Aorta (tissue), 5 donors: ENCODE data around the gene METTL2A. TPM values are rescaled to one million over a fixed set of nuclear protein-coding genes. Genes with fewer than 3 reads are reported as not detected.
"Not testable (repeated sequence)": the region's sequence is repeated elsewhere in the genome, so short reads cannot be mapped to it uniquely, and the experiment has no call there.

Source experiments
- ATAC-seq: fragments of 200-7000 bp; cut with Tn5 transposase; one replicate; pipeline ENCODE4 v1.9.1; 2022; ENCODE audit warnings: moderate library complexity; ENCODE audit not compliant: low FRiP score
- DNase-seq, 2 donors: peaks; one replicate each; pipeline ENCODE4 v3.0.0-alpha.2; 2020
- H3K27ac ChIP-seq, 2 donors: one replicate each; pipeline ENCODE4 v1.5.1; 2013; ENCODE audit warnings: low read length in 2 of 2, mild to moderate bottlenecking in 2 of 2, moderate library complexity in 2 of 2, control low read depth in 1 of 2, inconsistent platforms in 1 of 2, low read depth in 1 of 2
- H3K27me3 ChIP-seq, 2 donors: one replicate each; pipeline ENCODE4 v1.6.1; 2013; ENCODE audit warnings: control low read depth in 1 of 2, low read length in 1 of 2, mild to moderate bottlenecking in 1 of 2, moderate library complexity in 1 of 2; ENCODE audit not compliant: insufficient read depth in 2 of 2, control insufficient read depth in 1 of 2
- H3K36me3 ChIP-seq, 2 donors: one replicate each; pipeline ENCODE4 v1.6.1; 2013; ENCODE audit warnings: control low read depth in 1 of 2, low read length in 1 of 2, mild to moderate bottlenecking in 1 of 2; ENCODE audit not compliant: insufficient read depth in 2 of 2, control insufficient read depth in 1 of 2
- H3K4me1 ChIP-seq, 2 donors: one replicate each; pipeline ENCODE4 v1.6.1; 2013; ENCODE audit warnings: low read length in 2 of 2, control low read depth in 1 of 2, mild to moderate bottlenecking in 1 of 2, moderate library complexity in 1 of 2; ENCODE audit not compliant: insufficient read depth in 2 of 2, control insufficient read depth in 1 of 2
- H3K4me3 ChIP-seq, 2 donors: one replicate each; pipeline ENCODE4 v1.5.1; 2013; ENCODE audit warnings: low read length in 2 of 2, control low read depth in 1 of 2, mild to moderate bottlenecking in 1 of 2
- H3K9me3 ChIP-seq: one replicate; pipeline ENCODE4 v1.6.1; 2013; ENCODE audit warnings: mild to moderate bottlenecking, low read length; ENCODE audit not compliant: control insufficient read depth
- WGBS, 2 donors: extraction: QIAGEN DNeasy Blood & Tissue Kit; methylation state at CpG; one replicate each; pipeline ENCODE4 v1.1.7; 2013; 5-methylcytosine and 5-hydroxymethylcytosine counted together
- intact Hi-C, 2 donors: fragments of 100-400 bp; cut with DNase I; formaldehyde crosslinking; loops; one replicate each; pipeline versions ENCODE4 v1.14.2 to v1.15.0; 2022
- polyA plus RNA-seq, 2 donors: library from polyadenylated mRNA; stranded (reverse); fragments of 200-250 nt; gene quantifications; one replicate each; pipeline ENCODE4 v1.2.3, GENCODE V29; 2013
- total RNA-seq, 2 donors: library from RNA; stranded (reverse); fragmentation: NEBNext Ultra II Directional; extraction: Animal tissue kit (Norgen Biotek cat#: 25700); gene quantifications; one replicate each; pipeline ENCODE4 v1.2.1, GENCODE V29; 2021
- donor health status: healthy with polysubstance abuse.
- donor health status: Bipolar disorder and iron deficiency.
- donor health status: DM: no; HTN: no; CAD: no.
- donor health status: DM: no; HTN: no; CAD: no.
- donor health status: DM: yes; HTN: yes; CAD: no.

The METTL2A gene
- total and polyA plus RNA-seq, 4 donors = 6.8 to 16.1 (median 9.4) TPM

DNA sequence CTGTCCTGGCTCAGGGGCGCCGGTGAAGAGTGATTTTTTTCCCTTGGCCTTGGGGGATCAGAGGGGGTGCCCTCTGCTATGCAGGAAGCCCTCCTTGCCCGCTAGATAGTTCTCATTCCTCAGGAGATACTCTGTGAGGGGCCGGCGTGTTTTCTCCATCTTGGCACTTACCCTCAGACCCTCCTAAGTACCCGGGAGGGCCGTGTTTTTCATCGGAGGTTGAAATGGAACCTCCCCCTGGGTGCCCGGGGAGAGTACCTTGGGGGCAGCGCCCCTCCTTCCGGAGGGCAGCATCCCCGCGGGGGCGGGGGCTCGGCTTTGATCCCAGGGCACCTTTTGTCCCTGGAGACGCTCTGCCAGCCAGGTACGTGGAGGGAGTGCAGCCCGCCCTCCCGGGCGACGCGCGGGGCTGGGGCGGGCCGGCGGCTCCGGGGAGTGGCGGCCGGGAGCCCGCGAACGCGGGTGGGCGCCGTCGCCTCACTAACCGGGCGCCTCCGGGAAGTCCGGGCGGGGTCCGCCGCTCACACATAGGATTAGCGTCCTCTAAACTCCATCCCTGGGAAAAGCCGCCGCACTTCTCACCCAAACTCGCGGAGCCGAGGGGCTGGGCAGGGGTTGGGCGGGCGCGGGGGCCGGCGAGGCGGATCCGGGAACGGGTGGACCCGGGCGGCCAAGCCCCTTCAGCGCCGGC is 54.2 kb downstream of the METTL2A start:
- not testable (repeated sequence) for H3K36me3 ChIP-seq, H3K9me3 ChIP-seq, H3K27me3 ChIP-seq, H3K4me1 ChIP-seq
- peak; percentile 65 to 85 for DNase-seq
- Histone ChIP-seq H3K4me3 (peak overlapping the region; percentile 72 to 74), H3K27ac (peak overlapping the region; percentile 49 to 58)
- WGBS, 2 donors = 1 to 2% methylated on average over 49 to 61 of the region's 61 CpGs
- ATAC-seq = peak; percentile 50
- intact Hi-C loops = loop anchor here in 1 of 2 donors (10.0 kb wide), 1 partner anchor 53 kb away; the partner anchor contains the start of gene METTL2A

- intact Hi-C loops = loop anchor here in 1 of 2 donors (10.0 kb wide), 1 partner anchor 54 kb away; the partner anchor contains the start of gene METTL2A
- ATAC-seq = peak; percentile 90
- DNase-seq = peak; percentile 84 to 91
- 1 to 11% methylated on average over 11 to 59 of the region's 59 CpGs for WGBS, 2 donors
- peak within 1 kb of the TSS; percentile 74 to 94 for H3K4me3 ChIP-seq
- no peaks in the 10 kb centered on the region for H3K9me3 ChIP-seq
- no peaks in the 10 kb centered on the region for H3K27me3 ChIP-seq
- H3K27ac ChIP-seq = peak within 1 kb of the TSS; percentile 86 to 96
- H3K36me3 ChIP-seq = no peaks in the 10 kb centered on the region
- no peaks in the 10 kb centered on the region for H3K4me1 ChIP-seq
These were observed 54.8 kb downstream of the METTL2A start, which contains the start of gene TLK2 for GRCh38 chr17:62478424-62478879. Gene TLK2 (plus strand): TSS chr17:62478825. CDS start chr17:62481126, 2,301 bp downstream.

DNA sequence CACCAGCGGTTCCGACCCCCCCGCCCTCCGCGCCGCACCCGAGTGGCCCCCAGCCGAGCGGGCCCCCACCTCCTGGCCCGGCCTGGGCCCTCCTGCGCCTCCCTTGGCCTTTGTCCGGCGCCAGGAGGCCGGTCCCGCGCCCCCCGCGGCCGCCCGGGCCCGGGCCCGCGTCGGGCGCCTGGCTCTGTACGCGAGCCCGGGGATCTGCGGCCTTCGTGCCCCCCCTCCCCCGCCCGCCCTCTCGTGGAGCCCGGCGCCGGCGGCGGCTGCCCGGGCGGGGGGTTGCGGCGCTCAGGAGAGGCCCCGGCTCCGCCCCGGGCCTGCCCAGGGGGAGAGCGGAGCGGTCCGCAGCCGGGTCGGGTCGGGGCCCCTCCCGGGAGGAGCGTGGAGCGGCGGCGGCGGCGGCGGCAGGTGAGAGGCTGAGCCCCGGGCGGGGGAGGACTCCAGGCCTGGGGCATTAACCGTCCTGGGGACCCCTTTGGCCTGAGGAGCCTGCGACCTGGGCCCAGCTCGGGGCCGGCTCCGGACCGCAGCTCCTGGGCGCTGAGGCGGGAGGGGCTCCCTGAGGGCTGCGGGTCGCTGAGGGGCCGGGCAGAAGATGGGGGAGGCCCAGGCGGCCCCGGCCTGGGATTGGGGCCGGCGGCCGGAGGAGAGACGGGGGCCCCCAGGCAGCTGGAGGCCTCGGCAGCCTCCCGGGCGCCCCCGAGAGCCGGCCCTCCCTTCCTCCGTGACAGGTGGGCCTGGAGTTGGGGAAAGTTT is 55.4 kb downstream of the METTL2A start:
- 3 to 4% methylated on average over 51 to 84 of the region's 84 CpGs for WGBS, 2 donors
- H3K9me3 ChIP-seq, H3K4me1 ChIP-seq, H3K27me3 ChIP-seq, H3K36me3 ChIP-seq: not testable (repeated sequence)
- intact Hi-C loops = loop anchor here in 1 of 2 donors (10.0 kb wide), 1 partner anchor 54 kb away; the partner anchor contains the start of gene METTL2A
- peak overlapping the region; percentile 86 to 96 for H3K27ac ChIP-seq
- peak; percentile 54 to 82 for DNase-seq
- H3K4me3 ChIP-seq = peak overlapping the region; percentile 74 to 94
- peak; percentile 71 for ATAC-seq

- DNase-seq = peak; percentile 60 to 78
- 0% methylated on average over 21 to 22 of the region's 22 CpGs for WGBS, 2 donors
- H3K4me1 ChIP-seq, H3K36me3 ChIP-seq, H3K27me3 ChIP-seq, H3K9me3 ChIP-seq: not testable (repeated sequence)
- ATAC-seq = peak; percentile 3
- intact Hi-C loops = loop anchor here in 1 of 2 donors (10.0 kb wide), 1 partner anchor 55 kb away; the partner anchor contains the start of gene METTL2A
- peak overlapping the region in 1 of 2 donors; percentile 86 for H3K27ac ChIP-seq
- peak overlapping the region; percentile 74 to 94 for H3K4me3 ChIP-seq
These were observed 56.1 kb downstream of the METTL2A start for GRCh38 chr17:62479639-62480258.

GRCh38 chr17:62482553-62482952 is 58.9 kb downstream of the METTL2A start:
- DNase-seq, H3K4me1 ChIP-seq, H3K36me3 ChIP-seq, H3K27me3 ChIP-seq, ATAC-seq, H3K9me3 ChIP-seq, intact Hi-C loops, H3K27ac ChIP-seq, H3K4me3 ChIP-seq: not testable (repeated sequence)
- WGBS, 2 donors = 80 to 81% methylated on average over 3 of the region's 3 CpGs

DNA sequence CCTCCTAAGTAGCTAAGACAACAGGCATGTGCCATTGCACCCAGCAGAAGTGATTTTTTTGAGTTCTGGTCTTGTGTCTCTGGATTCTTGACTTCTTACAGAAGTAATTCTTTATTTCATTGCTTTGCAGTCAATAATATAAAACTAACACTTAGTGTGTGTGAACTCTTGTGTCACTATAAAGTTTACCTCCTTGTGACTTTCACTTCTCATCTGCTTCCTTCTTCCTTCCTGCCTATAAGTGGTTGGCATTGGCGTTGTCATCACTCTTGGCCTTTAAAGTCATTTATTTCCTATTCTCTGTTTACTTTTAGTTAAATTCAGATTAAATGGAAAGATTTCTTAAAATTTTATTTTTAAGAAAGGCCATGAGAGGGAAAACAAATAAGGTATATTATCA is 67.3 kb downstream of the METTL2A start:
- H3K27ac ChIP-seq, ATAC-seq, intact Hi-C loops, H3K36me3 ChIP-seq, H3K27me3 ChIP-seq, DNase-seq, H3K4me1 ChIP-seq, H3K4me3 ChIP-seq, H3K9me3 ChIP-seq: not testable (repeated sequence)
- 91 to 97% methylated on average over 1 of the region's 1 CpG for WGBS, 2 donors

DNA sequence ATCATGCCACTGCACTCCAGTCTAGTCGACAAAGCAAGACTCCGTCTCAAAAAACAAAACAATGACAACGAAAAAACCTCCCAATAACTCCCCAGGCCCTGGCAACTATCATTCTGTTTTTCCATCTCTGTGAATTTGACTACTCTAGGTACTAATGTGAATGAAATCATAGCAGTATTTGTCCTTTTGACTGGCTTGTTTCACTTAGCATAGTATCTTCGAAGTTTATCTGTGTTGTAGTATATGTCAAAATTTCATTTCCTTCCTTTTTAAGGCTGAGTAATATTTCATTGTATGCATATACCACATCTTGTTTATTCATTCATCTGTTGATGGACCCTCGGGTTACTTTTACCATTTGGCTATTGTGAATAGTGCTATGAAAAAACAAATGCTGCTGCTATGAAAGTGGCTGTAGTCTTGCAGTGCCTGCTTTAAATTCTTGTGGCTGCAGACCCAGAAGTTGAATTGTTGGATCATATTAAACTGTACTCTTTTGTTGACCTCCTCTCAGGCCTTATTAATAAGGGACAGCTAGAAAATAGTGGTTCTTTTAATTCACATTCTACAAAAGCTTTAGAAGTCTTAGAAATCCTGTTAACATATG is 69.5 kb downstream of the METTL2A start:
- intact Hi-C loops, ATAC-seq: not testable (repeated sequence)
- WGBS, 2 donors = 90 to 92% methylated on average over 5 of the region's 5 CpGs

GRCh38 chr17:62494073-62494472 is 70.4 kb downstream of the METTL2A start:
- 84 to 88% methylated on average over 7 of the region's 7 CpGs for WGBS, 2 donors
- H3K36me3 ChIP-seq, DNase-seq, H3K27ac ChIP-seq, intact Hi-C loops, H3K4me3 ChIP-seq, H3K9me3 ChIP-seq, ATAC-seq, H3K27me3 ChIP-seq, H3K4me1 ChIP-seq: not testable (repeated sequence)

More for the DNA sequence above, 69.5 kb downstream of the METTL2A start:
- H3K4me1 ChIP-seq, DNase-seq, H3K36me3 ChIP-seq, H3K9me3 ChIP-seq, H3K27me3 ChIP-seq, H3K27ac ChIP-seq, H3K4me3 ChIP-seq: not testable (repeated sequence)
